ENCODE measurements around the gene EPHX1.
A peak's percentile ranks its signal among the peaks of the same experiment; 100 is the strongest.

The EPHX1 gene

DNA sequence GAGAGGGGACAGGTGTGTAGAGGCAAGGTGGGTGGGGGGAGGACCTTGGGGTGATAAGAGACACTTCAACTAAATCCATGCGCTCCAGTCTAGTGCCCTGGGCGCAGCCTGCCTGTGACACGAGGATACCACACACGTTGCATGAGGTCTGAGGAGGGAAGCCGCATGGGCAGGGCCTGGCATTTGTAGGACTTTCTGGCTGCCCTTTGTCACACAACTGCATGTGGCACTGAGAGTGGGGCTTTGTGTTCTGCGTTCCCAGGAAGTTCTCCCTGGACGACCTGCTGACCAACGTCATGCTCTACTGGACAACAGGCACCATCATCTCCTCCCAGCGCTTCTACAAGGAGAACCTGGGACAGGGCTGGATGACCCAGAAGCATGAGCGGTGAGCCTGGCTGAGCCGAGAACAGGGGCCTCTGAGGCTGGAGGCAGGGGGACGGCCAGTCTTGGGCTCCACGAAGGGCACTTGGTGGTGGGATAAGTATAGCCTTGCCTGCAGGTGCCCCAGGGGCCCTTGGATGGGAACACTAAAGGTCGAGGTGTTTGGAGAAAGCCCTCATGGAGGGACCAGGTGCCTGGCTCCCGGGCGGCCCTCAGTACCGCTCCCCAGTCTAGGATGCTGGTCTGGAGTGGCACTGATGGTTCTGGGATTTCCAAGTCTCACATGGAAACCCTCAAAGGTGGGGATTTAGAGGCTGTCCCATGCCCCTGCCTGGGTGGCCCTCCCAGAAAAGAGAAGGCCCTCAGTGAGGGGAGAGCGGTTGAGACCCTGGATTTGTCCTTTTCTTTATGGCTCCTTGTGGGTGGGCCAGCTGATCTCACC is 34.5 kb downstream of the EPHX1 start:
- no peak for DNase-seq

DNA sequence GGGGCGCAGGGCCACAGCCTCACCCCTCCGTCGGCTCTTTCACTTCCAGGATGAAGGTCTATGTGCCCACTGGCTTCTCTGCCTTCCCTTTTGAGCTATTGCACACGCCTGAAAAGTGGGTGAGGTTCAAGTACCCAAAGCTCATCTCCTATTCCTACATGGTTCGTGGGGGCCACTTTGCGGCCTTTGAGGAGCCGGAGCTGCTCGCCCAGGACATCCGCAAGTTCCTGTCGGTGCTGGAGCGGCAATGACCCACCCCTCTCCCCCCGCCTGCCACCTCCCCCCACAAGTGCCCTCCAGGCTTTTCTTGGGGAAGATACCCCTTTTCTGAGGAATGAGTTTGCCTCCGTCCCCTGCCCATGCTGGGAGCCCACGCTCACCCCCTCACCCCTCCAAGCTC is 35.2 kb downstream of the EPHX1 start:
- DNase-seq, result no peak

DNA sequence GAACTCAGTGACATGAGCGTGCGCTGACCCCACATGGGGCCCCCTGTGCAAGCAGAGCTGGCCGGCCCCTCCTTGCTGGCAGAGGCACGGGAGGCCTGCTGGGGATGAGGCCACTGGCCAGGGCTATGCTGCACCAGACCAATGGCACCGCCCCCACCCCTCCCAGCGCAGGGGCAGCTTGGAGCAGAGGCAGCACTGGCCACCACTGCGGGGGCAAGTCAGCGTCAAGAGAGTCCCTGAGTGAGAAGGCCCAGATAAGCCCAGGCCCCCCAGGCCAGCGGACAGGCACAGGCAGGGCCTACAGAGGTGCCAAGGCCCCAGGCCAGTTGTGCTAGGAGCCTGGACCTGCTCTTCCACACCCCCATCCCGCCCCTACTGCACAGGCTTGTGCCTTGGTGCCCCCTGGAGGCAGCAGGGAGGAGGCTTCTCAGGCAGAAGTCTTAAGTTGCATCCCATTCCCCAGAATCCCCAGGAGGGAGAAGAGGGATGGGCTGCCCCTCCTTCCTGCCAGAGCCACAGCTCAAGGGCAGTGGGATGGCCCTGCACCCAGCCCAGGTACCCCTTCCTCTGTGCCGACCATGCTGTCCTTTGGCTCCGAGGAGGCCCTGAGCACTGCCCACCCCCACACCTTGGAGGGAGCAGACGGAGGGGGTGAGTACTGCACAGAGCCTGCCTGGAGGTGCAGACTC is 35.8 kb downstream of the EPHX1 start:
- DNase-seq, result no peak

DNA sequence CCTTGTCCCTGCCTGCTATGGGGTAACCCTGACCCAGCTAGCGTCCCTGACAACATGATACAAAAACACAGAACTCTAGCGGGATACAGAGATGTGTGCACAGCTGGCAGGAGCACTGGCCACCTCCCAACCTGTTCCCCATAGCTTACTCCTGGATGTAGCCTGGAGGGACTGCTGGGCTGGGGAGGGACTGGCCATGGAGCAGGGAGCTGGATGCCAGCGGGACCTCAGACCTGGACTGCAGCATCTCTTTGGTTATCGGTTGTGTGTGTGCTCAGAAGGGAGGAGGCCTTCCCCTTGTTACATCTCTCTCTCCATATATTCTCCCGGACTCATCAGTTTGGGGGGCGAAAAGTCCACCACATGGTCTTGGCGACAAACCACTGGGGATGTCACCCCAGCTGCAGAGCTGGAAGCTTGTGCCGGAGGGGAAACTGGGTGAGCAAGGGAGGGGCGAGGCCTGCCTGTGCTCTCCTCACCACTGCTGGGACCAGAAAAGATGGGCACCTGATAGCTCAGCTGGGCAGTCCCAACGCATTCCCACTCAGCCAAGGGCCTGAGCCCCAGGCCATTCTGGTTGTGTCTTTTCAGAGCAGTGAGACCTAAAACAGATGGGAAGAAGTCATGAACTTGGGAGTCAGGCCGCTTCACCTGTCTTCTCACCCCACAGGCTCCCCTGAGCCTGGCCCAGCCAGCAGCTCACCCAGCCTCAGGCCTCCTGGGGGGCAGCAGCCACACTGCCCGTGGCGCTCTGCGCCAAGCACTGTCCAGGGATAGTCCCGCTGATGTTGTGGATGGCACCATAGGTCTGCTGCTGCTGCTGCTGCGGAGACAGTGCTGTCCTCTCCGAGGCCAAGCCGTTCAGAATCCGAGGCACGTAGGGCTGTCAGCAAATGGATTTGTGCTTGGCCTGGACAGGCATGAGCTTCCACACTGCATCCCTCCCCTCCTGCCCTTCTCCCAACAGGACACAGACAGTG is 36.7 kb downstream of the EPHX1 start:
- DNase-seq, result no peak

DNA sequence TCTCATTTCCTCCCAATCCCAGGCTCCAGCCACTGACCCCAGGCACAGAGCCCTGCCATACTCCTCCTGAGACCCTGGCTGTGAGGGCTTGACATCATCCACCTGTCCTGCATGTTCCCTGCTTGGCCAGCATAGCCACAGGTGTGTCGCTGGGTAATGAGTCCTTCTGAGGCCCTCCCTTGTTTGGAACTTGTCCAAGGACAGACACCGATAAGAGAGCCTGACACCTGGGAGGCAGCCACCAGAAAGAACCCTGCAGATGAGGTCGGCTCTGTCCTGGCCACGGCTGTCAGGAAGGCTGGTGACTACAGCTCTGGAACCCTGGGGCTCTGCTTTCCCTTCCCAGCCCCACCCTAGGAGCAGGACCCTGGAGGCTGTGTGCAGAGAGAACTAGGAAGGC is 37.7 kb downstream of the EPHX1 start:
- DNase-seq, result no peak

DNA sequence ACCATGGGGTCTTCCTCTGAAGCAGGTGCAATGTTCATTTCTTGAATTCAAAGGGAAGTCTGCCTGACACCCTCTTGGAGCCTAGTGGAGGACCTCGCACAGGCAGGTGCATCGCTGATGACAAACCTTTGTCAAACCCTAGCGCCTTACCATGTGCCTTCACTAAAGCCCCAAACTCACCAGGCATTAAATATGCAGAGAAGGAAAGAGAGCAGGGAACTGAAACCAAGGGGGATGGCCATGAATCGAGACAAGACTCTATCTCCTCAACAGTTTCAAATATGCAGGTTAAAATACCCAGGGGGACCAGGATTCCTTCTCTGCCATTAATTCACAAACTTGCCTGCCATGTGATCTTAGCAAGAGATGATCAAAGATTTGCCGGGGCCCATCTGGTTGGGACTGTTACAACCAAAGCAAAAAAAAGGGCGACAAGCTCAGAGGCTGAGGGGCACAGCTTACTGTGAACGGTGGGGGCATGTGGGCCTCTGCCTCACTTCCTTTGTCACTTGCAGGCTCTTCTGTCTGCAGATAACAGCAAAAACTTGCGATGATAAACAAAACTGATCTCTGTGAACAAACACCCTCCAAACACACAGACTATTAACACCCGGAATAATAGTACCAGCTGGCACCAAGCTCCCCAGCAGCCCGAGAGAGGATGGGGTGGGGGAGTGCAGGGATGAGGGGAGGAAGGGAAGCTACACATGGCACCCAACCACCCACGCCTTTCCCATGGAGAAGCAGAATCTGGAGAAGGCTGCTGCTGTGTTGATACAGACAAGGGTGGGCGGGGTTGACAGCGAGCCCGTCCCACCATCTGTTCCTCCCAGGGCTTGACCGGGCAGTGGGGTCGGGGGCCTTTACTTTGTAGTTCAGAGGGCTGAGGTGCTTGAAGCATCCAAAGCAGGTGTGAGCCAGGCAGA is 38.4 kb downstream of the EPHX1 start:
- DNase-seq, result peak; percentile 29

DNA sequence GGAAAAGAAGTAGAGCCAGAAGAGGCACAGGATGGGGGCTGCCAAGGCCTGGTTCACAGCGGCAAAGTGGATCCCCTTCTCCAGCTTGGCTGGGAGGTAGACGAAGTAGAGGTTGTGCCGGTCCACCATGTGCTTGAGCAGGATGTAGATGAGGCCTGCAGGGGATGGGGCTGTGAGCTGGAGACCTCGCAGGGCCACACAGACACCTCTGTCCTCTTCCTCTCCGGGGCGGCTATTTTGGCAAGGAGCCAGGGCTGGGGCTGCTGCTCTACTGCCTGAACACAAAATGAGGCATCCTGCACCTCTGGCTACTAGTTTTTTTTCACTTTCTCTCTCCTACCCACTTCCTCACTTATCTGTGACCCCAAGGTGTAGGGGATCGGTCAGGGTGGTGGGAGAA is 40.0 kb downstream of the EPHX1 start:
- no peak for DNase-seq

DNA sequence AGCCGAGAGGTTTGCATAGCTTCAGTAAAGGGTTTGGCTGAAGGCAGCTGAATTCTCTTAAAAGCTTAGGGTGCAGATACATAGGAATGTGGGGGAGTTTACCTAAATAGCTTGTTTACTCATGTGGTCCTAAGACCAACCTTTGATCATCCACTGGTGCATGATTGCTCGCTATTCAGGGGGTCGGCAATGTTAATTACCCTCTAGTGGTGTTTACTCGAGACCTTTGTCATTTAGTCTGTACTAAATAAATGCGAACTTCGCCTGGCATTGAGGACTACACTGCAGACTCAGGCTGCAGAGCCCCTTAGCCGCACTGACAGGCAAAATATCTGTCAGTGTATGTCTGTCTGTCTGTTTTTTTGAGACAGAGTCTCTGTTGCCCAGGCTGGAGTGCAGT is 40.4 kb downstream of the EPHX1 start:
- no peak for DNase-seq

DNA sequence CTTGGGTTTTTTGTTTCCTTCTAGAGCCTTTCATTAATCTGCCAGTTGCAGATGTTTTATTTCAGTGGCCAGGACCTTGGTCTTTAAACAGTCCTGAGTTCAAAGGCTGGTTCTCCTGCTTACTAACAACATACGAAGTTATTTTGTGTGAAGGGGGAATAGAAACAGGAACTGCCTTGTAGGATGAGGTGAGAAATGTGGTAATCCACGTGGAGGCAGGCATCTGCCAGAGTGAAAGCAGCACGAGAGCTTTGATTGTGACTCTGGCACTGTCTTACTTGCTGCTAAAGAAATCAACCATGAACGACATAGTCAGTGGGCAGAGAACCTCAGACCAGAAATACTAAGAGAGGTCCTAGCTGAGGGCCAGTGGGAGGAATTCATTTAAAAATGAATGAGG is 41.9 kb downstream of the EPHX1 start:
- DNase-seq, result peak; percentile 57

DNA sequence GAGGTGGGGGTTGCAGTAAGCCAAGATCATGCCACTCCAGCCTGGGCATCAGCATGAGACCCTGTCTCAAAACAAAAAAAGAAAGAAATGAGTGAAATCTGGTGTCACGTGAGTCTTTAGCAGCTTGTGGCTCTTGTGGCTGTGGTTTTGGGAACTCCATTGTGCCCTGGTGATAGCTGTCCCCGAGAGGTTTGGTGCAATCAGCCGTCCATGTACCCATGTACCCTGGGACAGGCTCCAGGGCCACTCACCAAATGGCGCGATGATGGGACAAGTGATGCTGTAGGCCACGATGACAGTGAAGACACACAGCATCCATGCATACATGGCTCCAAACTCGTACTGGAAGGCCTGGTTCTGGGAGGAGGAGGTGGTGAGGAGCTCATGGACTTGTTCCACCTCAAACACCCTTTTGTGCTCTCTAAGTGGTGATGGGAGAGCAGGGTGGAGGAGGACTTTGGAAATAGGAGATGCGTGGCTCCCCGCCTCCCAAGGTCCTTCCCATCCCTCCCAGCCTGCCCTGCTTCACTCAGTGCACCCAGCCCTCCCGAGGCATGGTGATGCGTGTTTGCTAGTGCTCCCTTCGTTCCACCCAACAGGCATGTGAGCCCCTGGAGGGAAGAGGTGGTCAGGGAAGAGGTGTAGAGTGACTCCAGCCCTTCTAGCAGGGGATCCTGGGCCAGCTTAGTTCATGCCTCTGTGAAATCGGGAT is 42.6 kb downstream of the EPHX1 start:
- no peak for DNase-seq

DNA sequence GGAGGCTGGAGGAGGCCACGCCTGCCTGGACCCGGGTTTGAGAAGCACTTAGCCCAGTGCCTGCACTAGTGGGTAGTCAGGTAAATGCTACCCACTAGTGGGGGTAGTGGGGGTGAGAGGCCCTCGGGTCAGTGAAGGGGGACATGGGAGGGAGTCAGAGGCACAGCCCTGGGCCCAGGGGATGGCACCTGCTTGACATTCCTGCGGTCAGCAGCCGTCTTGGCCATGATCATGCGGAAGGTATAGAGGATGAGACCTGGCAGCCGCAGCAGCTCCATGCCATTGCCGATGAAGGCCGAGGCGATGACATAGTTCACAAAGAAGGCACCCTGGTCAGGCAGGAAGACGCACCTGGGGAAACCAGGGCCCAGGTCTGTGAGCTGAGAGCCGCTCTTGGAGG is 43.5 kb downstream of the EPHX1 start:
- DNase-seq, result no peak

DNA sequence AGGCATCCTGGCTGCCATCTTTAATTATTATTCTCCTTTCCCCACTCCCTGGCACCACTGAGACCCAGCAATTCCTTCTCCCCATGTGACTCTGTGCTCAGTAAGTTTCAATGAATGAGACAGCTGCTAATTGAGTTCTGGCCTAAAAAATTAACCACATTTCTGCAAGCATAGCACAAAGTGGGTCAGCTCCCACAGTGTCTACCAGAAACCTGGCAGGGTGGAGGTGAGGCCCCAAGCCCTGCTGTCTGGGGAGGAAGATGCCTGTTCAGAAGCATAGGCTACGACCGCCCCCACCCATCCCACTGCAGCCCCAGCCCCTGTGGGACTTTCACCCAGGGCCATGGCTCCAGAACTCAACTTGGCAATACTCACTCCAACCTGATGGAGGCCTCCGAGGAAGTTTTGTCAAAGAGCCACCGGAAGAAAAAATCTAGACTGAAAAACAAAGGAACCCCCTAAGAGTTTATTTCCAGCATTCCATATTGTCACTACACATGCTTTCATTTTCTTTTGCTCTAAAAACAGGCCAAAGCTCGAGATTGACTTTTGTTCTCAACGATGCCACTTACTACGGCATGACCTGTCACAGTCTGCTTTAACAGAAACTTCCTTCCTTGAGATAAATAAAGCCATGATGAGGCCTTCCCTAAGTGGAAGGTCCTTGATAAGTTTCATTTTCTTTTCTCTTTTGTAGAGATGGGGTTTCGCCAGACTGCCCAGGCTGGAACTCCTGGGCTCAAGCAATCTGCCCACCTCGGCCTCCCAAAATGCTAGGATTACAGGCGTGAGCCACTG is 45.8 kb downstream of the EPHX1 start:
- DNase-seq, result no peak

DNA sequence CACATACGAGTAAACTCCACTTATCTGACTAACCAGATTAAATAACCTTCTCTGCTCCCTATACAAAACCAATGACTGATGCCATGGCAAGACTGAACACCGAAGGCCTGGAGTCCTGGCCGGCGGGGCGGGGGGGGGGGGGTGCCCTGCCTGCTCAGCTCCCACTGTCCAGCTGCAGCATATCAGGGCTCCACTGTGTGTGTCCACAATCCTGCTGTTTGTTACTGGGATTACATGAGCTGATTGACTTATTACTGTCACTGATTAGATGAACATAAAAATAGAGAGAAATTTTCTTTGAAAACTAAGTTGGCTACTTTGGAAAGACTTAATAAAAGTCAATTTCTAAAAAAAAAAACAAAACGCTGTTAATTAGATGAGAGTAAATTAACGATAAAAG is 47.3 kb downstream of the EPHX1 start:
- DNase-seq, result no peak

DNA sequence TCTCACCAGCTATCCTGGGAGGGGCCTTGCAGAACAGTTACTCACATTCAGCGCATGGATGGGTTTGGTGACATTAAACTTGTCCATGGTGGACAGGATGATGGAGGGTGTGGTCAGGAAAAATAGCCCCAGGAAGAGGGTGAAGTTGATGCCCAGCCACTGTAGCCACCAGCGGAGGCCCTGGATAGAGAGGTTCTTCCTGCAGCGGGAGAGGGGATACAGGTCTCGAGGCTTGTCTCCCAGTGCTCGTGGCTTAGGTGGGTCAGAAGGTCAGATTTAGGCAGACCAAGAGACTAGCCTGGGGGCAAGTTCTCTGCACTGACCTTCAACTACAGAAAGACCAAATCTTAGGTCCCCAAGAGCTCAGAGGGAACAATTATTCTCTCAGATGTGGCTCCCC is 49.2 kb downstream of the EPHX1 start:
- no peak for DNase-seq

DNA sequence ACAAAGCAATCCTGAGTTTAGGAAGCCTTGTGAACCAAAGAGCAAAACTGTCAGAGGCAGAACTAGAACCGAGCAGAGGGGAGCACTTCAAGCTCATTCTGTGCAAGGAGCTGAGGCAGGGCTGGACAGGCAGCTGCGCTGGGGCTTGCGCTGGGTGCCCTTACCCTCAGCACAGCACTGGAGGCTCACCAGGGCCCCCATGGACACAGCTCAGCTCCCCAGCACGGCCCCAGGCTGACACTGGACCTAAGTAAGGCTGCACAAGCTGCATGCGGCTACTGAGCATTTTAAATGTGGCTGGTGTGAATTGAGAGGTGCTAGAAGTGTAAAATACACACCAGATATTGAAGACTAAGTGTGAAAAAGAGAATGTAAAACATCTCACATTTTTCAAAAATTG is 50.2 kb downstream of the EPHX1 start:
- no peak for DNase-seq

DNA sequence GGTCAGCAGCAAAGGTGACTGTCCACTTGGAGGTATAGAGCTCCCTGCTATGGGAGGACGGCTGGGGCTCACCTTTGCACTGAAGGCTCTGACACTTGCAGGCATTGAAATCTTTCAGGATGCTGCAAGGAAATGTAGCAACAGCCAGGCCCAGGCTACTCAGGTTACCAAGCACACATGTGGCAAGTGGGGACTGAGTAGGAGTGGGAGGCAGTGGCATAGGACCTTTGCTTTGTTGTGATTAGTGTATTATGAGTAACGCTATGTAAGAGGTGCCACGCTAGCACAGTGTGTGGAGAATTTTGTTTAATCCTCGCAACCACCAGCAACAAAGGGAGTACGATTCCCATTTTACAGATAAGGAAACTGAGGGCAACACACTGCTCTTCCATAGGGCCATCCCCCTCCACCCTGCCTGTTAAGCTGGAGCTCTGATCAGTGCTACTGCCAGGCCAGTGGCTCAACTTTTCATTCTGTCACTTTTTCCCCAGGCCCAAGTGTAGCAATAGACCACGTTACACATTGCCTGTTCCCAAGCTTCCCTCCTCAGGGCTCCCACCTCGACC is 51.0 kb downstream of the EPHX1 start:
- no peak for DNase-seq

DNA sequence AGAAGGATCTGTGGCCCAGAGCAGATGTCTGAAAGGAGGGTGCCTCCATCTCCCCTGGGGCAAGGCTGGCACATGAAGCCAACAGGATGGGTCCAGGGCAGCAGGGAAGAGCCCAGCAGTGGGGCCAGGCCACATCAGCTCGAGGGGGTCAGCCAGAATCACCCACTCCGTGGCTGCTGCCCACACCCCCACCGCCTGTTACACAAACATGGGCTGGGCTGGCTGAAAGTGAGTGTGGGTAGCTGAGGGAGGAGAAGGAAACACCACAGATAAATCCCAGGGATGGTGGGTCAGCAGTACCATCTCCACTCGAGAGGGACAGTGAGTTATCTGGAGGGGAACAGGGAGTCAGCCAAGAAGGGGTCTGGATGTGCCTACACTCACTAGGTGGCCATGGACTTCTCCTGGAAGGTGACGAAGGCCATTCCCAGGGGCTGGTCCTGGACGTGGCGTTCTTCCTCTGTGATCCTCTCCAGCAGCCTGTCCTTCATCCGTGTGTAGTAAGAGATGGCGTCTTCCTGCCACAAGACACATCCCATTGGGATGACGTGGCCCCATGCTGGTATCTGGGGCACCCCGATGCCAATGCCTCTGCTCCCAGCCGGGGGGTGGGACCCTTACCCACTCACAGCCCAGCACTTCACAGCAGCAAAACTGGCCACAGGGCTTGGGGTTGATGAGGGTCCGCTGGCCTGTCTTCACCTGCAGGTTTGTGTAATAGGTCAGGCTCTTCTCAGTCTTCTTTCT is 52.1 kb downstream of the EPHX1 start:
- no peak for DNase-seq

DNA sequence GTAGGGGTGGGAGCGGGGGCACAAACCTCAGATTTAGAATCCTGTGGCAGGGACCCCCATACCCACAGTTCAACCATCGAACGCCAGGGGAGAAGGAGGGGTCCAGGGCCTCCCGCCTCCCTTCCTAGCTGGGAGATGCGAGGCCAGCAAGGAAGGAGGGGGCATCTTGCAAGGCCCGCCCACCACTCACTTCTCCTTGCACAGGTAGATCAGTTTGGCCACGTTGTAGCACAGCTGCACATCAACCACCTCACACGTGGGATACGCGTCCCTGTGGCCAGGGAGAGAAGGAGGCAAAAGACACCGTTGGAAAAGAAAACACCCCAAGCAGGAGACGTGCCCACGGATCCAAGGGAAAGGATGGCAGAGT is 52.6 kb downstream of the EPHX1 start:
- DNase-seq, result no peak

DNA sequence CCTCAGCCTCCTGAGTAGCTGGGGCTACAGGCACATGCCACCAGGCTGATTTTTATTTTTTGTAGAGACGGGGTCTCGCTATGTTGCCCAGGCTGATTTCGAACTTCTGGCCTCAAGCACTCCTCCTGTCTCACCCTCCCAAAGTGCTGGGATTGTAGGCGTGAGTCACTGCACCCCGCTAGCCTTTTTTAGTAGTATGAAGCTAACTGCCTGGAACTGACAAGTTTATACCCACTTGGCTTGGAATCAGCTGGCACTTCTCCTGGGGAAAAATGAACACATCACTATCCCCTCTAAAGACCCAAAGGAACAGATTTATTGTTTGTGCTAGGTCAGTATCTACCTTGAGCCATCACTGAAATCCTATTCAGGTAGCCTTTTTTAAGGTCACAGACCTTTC is 53.2 kb downstream of the EPHX1 start:
- no peak for DNase-seq

DNA sequence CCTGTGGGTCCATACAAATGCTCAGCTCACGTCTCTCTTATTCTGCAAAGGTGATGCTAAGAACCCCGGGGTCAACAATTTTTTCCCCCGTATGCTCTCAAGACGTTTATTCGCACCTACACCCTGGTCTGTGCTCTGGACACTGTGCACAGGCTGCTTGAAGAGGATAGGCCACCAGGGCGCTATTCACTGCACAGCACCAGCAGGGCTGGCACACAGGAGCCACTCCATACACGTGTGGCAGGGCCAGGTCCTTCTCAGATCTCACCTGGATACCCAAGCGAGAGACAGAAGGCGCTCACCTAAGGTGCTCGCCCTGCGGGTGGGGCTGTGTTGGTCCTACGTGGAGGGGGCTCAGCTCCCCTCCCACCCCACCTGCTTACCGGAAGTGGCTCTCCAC is 55.6 kb downstream of the EPHX1 start:
- DNase-seq, result no peak

All from SIG-M5 (cell line).